ENCODE measurements around the gene ITPR1.

DNA sequence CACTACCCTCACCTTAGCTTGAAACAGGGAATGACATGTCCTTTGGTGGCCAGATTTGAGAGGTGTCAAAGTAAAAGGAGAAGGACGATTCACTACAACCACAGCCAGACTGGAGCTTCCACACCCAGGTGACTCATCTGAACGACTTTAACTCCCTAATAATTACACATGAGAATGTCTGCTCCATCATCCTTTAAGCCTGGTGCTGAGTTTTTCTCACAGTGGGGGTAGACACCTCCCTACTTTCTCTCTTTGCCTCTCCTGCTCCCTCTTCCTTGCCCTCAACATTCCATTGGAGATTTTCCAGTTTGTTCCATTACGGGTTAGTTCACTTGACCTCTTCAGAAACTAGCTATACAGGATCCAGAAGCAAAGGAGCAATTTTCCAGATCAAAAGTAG, 331.8 kb downstream of the ITPR1 start:
- TF ChIP-seq POLR2AphosphoS5 (IDR thresholded peaks at IDR 0.05; ENCODE audit: borderline replicate concordance, low read depth, low read length): no peak
- no peak for TF ChIP-seq EZH2 (IDR thresholded peaks at IDR 0.05)

Data from SK-N-MC (cell line).